IPS-15b (cell line): ENCODE data around the gene ZNF235.
"Not testable (repeated sequence)": the region's sequence is repeated elsewhere in the genome, so short reads cannot be mapped to it uniquely, and the experiment has no call there.

ENCODE experiments used
- H3K27me3 ChIP-seq: one replicate; pipeline ENCODE4 v1.6.1; 2013; ENCODE audit warnings: low read length; ENCODE audit not compliant: control insufficient read depth, insufficient read depth
- H3K36me3 ChIP-seq: one replicate; pipeline ENCODE4 v1.6.1; 2013; ENCODE audit warnings: low read length; ENCODE audit not compliant: control insufficient read depth, insufficient read depth
- H3K4me1 ChIP-seq: one replicate; pipeline ENCODE4 v1.6.1; 2013; ENCODE audit warnings: mild to moderate bottlenecking, low read length; ENCODE audit not compliant: control insufficient read depth, insufficient read depth
- H3K4me3 ChIP-seq: one replicate; pipeline ENCODE4 v1.5.1; 2013; ENCODE audit warnings: low read depth, low read length
- H3K9ac ChIP-seq: one replicate; pipeline ENCODE4 v1.6.1; 2013; ENCODE audit warnings: low read depth, mild to moderate bottlenecking, low read length
- H3K9me3 ChIP-seq: one replicate; pipeline ENCODE4 v1.6.1; 2013; ENCODE audit warnings: mild to moderate bottlenecking, low read length; ENCODE audit not compliant: control insufficient read depth, insufficient read depth

Gene ZNF235

DNA sequence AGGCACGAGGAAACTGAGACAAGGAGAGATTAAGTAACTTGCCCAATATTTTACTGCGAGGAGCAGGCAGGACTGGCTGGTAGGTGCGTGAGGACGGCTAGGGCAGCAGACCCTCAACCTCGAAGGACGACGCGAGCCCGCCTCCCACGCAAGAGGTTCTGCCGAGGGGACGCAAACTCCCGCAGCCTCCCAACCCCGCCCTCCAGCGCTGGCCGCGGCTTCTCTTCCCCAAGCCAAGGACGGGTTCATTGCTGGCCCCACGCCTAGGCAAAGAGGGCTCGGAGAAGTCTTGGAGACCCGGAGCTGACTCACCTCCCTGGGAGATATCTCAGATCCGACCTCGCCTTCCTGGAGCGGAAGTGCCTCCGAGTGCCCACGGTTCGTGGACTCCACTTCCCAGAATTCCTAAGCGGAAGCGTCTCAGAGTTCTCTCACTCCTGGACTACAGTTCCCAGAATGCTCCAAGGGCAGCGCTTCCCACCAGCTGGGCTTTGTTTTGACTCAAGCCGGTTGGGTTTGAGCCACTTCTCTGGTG, at the start of gene ZNF235:
Gene ZNF235, minus strand, starts transcription at position 367 of the 535 bp plus-strand sequence. CDS start 1,621 bp downstream, outside the sequence.
- Histone ChIP-seq H3K9me3 (no peaks in the 10 kb centered on the region), H3K4me3 (peak within 1 kb of the TSS; percentile 91), H3K27me3 (no peaks in the 10 kb centered on the region), H3K9ac (peak within 1 kb of the TSS; percentile 61), H3K36me3 (no peaks in the 10 kb centered on the region), H3K4me1 (peaks cover 3% of the 10 kb centered on the region)

- H3K9me3 ChIP-seq: no peaks in the 10 kb centered on the region
- H3K4me3 ChIP-seq: no peak overlapping the region
- no peaks in the 10 kb centered on the region for H3K27me3 ChIP-seq
- H3K9ac ChIP-seq: no peak overlapping the region
- H3K4me1 ChIP-seq: no peaks in the 10 kb centered on the region
- H3K36me3 ChIP-seq: no peaks in the 10 kb centered on the region
Measured at GRCh38 chr19:44346556-44346955, 41.7 kb upstream of the ZNF235 start.

DNA sequence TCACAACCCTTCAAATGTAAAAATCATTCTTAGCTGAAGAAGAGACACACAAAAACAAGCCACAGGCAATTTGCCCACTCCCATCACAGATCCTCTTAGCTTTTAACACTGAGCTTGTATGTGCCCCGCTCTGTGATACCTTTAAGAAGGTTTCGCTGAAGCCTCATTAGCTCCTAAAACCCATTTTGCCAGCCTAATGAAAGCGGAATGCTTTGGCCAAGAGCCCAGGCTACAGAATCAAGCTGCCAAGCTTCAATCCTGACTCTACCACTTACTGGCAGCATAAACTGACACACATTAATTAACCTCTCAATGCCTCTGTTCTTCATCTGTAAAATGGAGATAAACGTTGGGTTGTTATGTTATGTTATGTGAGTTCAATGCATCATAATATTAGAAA, 41.1 kb upstream of the ZNF235 start:
- Histone ChIP-seq H3K36me3 (no peaks in the 10 kb centered on the region), H3K27me3 (no peaks in the 10 kb centered on the region), H3K4me1 (no peaks in the 10 kb centered on the region), H3K9ac (no peak overlapping the region), H3K9me3 (no peaks in the 10 kb centered on the region), H3K4me3 (no peak overlapping the region)

GRCh38 chr19:44344255-44344654, 39.4 kb upstream of the ZNF235 start:
- Histone ChIP-seq H3K4me1 (no peaks in the 10 kb centered on the region), H3K27me3 (no peaks in the 10 kb centered on the region), H3K9ac (no peak overlapping the region), H3K9me3 (no peaks in the 10 kb centered on the region), H3K4me3 (no peak overlapping the region), H3K36me3 (no peaks in the 10 kb centered on the region)

- Histone ChIP-seq H3K4me3 (no peak overlapping the region), H3K36me3 (no peaks in the 10 kb centered on the region), H3K9ac (no peak overlapping the region), H3K9me3 (no peaks in the 10 kb centered on the region), H3K27me3 (no peaks in the 10 kb centered on the region), H3K4me1 (no peaks in the 10 kb centered on the region)
Measured at GRCh38 chr19:44341794-44342193, 37.0 kb upstream of the ZNF235 start.

DNA sequence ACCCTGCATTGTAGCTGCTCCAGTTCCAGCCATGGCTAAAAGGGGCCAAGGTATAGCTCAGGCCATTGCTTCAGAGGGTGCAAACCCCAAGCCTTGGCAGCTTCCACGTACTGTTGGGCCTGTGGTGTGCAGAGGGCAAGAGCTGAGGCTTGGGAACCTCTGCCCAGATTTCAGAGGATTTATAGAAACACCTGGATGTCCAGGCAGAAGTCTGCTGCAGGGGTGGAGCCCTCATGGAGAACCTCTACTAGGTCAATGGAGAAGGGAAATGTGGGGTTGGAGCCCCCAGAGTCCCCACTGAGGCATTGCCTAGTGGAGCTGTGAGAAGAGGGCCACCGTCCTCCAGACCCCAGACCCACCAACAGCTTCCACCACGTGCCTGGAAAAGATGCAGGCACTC, 29.8 kb upstream of the ZNF235 start:
- H3K4me1 ChIP-seq, H3K36me3 ChIP-seq, H3K27me3 ChIP-seq, H3K4me3 ChIP-seq, H3K9ac ChIP-seq: not testable (repeated sequence)
- H3K9me3 ChIP-seq: peaks cover 14% of the 10 kb centered on the region

- no peak overlapping the region for H3K4me3 ChIP-seq
- H3K27me3 ChIP-seq: no peaks in the 10 kb centered on the region
- no peaks in the 10 kb centered on the region for H3K4me1 ChIP-seq
- no peak overlapping the region for H3K9ac ChIP-seq
- peaks cover 19% of the 10 kb centered on the region for H3K9me3 ChIP-seq
- H3K36me3 ChIP-seq: peaks cover 3% of the 10 kb centered on the region
Measured at GRCh38 chr19:44332145-44332544, 27.3 kb upstream of the ZNF235 start.

DNA sequence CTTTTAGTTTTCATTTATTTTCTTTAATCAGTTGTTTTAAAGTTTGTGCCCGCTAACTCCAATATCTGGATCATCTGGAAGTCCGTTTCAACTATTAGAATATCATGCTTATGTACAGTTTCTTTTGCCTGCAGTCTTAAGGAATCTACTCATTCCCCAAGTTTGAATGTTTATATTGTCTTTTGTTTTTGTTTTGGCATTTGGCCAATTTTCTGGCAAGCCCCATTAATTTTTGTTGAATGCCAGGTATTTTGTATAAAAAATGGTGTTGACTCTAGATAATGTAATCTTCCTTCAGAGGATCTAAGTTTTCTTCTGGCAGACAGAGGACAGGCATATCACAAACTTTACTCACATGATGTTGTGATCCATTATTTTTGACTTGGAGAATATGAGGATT, 11.1 kb upstream of the ZNF235 start:
- H3K4me3 ChIP-seq: no peak overlapping the region
- no peaks in the 10 kb centered on the region for H3K4me1 ChIP-seq
- peaks cover 3% of the 10 kb centered on the region for H3K9me3 ChIP-seq

GRCh38 chr19:44313231-44313630, 8.4 kb upstream of the ZNF235 start:
- Histone ChIP-seq H3K27me3 (no peaks in the 10 kb centered on the region), H3K9me3 (peaks cover 3% of the 10 kb centered on the region), H3K9ac (no peak overlapping the region), H3K4me1 (no peaks in the 10 kb centered on the region), H3K36me3 (no peaks in the 10 kb centered on the region), H3K4me3 (no peak overlapping the region)

More for the DNA sequence above, 11.1 kb upstream of the ZNF235 start:
- Histone ChIP-seq H3K36me3 (no peaks in the 10 kb centered on the region), H3K9ac (no peak overlapping the region), H3K27me3 (no peaks in the 10 kb centered on the region)

GRCh38 chr19:44308011-44308410, 3.2 kb upstream of the ZNF235 start:
- Histone ChIP-seq H3K4me3 (no peak overlapping the region), H3K9ac (no peak overlapping the region), H3K9me3 (no peaks in the 10 kb centered on the region), H3K36me3 (no peaks in the 10 kb centered on the region), H3K4me1 (peaks cover 3% of the 10 kb centered on the region), H3K27me3 (no peaks in the 10 kb centered on the region)

GRCh38 chr19:44306283-44306682, 1.5 kb upstream of the ZNF235 start:
- Histone ChIP-seq H3K4me3 (no peak overlapping the region), H3K9ac (no peak overlapping the region), H3K9me3 (no peaks in the 10 kb centered on the region), H3K36me3 (no peaks in the 10 kb centered on the region), H3K4me1 (peaks cover 3% of the 10 kb centered on the region), H3K27me3 (no peaks in the 10 kb centered on the region)

DNA sequence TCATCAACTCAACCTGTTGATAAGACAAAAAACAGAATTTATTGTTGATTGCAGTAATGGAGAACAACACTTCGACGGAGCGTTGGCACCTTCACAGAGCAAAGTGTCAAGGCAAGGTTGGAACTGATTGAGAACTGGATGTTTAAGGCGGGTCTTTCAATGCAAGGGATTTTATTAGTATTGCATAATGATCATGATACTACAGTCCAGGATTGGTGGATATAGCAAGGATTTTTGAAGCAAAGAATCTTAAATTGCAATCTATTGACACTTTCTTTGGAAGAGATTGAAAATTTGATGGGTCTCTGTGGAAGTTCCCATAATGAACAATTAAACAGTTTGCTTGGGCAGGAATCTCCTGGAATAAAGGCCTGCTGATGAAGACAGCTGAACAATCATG, 632 bp upstream of the ZNF235 start:
- Histone ChIP-seq H3K9ac (no peak overlapping the region), H3K4me3 (peak overlapping the region; percentile 12), H3K9me3 (no peaks in the 10 kb centered on the region), H3K27me3 (no peaks in the 10 kb centered on the region), H3K36me3 (no peaks in the 10 kb centered on the region), H3K4me1 (peaks cover 3% of the 10 kb centered on the region)
